Liver (tissue), 9 donors: Measurements from ENCODE around the gene L2HGDH. TPM values are rescaled to one million over a fixed set of nuclear protein-coding genes. Genes with fewer than 3 reads are reported as not detected.

ENCODE experiments used
- DNase-seq: peaks from one replicate; pipeline ENCODE4 v3.0.0-alpha.2; 2017; ENCODE audit warnings: low spot score
- H3K27ac ChIP-seq, 2 donors: one replicate each; pipeline ENCODE4 v1.7.0; 2013; ENCODE audit warnings: inconsistent platforms in 2 of 2, low read length in 2 of 2, control low read depth in 1 of 2, low read depth in 1 of 2, mild to moderate bottlenecking in 1 of 2
- H3K27me3 ChIP-seq, 4 donors: one replicate each; pipeline versions ENCODE4 v1.6.1 to v1.7.0; 2013; ENCODE audit warnings: low read length in 3 of 4, inconsistent platforms in 1 of 4, mild to moderate bottlenecking in 1 of 4, moderate library complexity in 1 of 4; ENCODE audit not compliant: control insufficient read depth in 4 of 4, insufficient read depth in 4 of 4
- H3K36me3 ChIP-seq, 4 donors: one replicate each; pipeline versions ENCODE4 v1.6.1 to v1.7.0; 2013; ENCODE audit warnings: low read length in 3 of 4, mild to moderate bottlenecking in 3 of 4, low read depth in 1 of 4, moderate library complexity in 1 of 4; ENCODE audit not compliant: control insufficient read depth in 4 of 4, insufficient read depth in 3 of 4
- H3K4me1 ChIP-seq, 4 donors: one replicate each; pipeline versions ENCODE4 v1.6.1 to v1.7.0; 2013; ENCODE audit warnings: low read length in 3 of 4, mild to moderate bottlenecking in 3 of 4, moderate library complexity in 1 of 4; ENCODE audit not compliant: control insufficient read depth in 4 of 4, insufficient read depth in 4 of 4
- H3K4me3 ChIP-seq, 3 donors: one replicate each; pipeline versions ENCODE4 v1.6.1 to v1.7.0; 2013; ENCODE audit warnings: low read length in 3 of 3, control low read depth in 1 of 3, low read depth in 1 of 3, mild to moderate bottlenecking in 1 of 3
- H3K9ac ChIP-seq, 2 donors: one replicate each; pipeline ENCODE4 v1.7.0; 2013; ENCODE audit warnings: low read length in 2 of 2, mild to moderate bottlenecking in 2 of 2, moderate library complexity in 2 of 2, control low read depth in 1 of 2, low read depth in 1 of 2
- H3K9me3 ChIP-seq, 4 donors: one replicate each; pipeline versions ENCODE4 v1.6.1 to v1.7.0; 2013; ENCODE audit warnings: low read length in 3 of 4; ENCODE audit not compliant: control insufficient read depth in 4 of 4
- ATF3 ChIP-seq: IDR thresholded peaks from 2 replicates; pipeline ENCODE4 v1.6.1; 2016; ENCODE audit warnings: antibody characterized with exemption
- CTCF ChIP-seq: fragments of 150-350 bp; IDR thresholded peaks from 2 replicates; pipeline ENCODE4 v1.5.1; 2017; ENCODE audit warnings: improper control_type of control experiment, low read depth, low read length; ENCODE audit not compliant: missing input control
- EGR1 ChIP-seq, 2 donors: IDR thresholded peaks; 2 replicates each; pipeline ENCODE4 v1.6.1; 2016 to 2018; ENCODE audit warnings: antibody characterized with exemption in 2 of 2, low read depth in 2 of 2
- FOXA1 ChIP-seq: IDR thresholded peaks from 2 replicates; pipeline ENCODE4 v1.6.1; 2016; ENCODE audit warnings: antibody characterized with exemption
- FOXA2 ChIP-seq: IDR thresholded peaks from 2 replicates; pipeline ENCODE4 v1.6.1; 2016; ENCODE audit warnings: antibody characterized with exemption
- GABPA ChIP-seq, 2 donors: IDR thresholded peaks in 1 of 2; conservative IDR thresholded peaks in 1 of 2; 2 replicates each; pipeline ENCODE4 v1.6.1; 2016; ENCODE audit warnings: antibody characterized with exemption in 2 of 2, mild to moderate bottlenecking in 1 of 2, moderate library complexity in 1 of 2
- HNF4A ChIP-seq, 2 donors: conservative IDR thresholded peaks; 2 replicates each; pipeline ENCODE4 v1.6.1; 2016; ENCODE audit warnings: antibody characterized with exemption in 2 of 2, mild to moderate bottlenecking in 2 of 2
- HNF4G ChIP-seq: IDR thresholded peaks from 2 replicates; pipeline ENCODE4 v1.6.1; 2016; ENCODE audit warnings: antibody characterized with exemption
- JUND ChIP-seq, 2 donors: IDR thresholded peaks; 2 replicates each; pipeline ENCODE4 v1.6.1; 2016; ENCODE audit warnings: antibody characterized with exemption in 2 of 2
- MAX ChIP-seq: IDR thresholded peaks from 2 replicates; pipeline ENCODE4 v1.6.1; 2016; ENCODE audit warnings: antibody characterized with exemption
- NR2F2 ChIP-seq: IDR thresholded peaks from 2 replicates; pipeline ENCODE4 v1.6.1; 2016; ENCODE audit warnings: antibody characterized with exemption
- RAD21 ChIP-seq, 2 donors: IDR thresholded peaks; 2 replicates each; pipeline ENCODE4 v1.6.1; 2016; ENCODE audit warnings: antibody characterized with exemption in 2 of 2, mild to moderate bottlenecking in 2 of 2
- REST ChIP-seq: IDR thresholded peaks from 2 replicates; pipeline ENCODE4 v1.6.1; 2016; ENCODE audit warnings: antibody characterized with exemption, mild to moderate bottlenecking
- RXRA ChIP-seq, 2 donors: IDR thresholded peaks; 2 replicates each; pipeline ENCODE4 v1.6.1; 2017 to 2018; ENCODE audit warnings: antibody characterized with exemption in 2 of 2, mild to moderate bottlenecking in 1 of 2
- SP1 ChIP-seq: IDR thresholded peaks from 2 replicates; pipeline ENCODE4 v1.6.1; 2018; ENCODE audit warnings: antibody characterized with exemption, mild to moderate bottlenecking
- YY1 ChIP-seq: IDR thresholded peaks from 2 replicates; pipeline ENCODE4 v1.6.1; 2016; ENCODE audit warnings: antibody characterized with exemption, mild to moderate bottlenecking
- ZBTB33 ChIP-seq: IDR thresholded peaks from 2 replicates; pipeline ENCODE4 v1.6.1; 2016; ENCODE audit warnings: antibody characterized with exemption
- WGBS: extraction: QIAGEN DNeasy Blood & Tissue Kit; methylation state at CpG from one replicate; pipeline ENCODE4 v1.1.7; 2013; 5-methylcytosine and 5-hydroxymethylcytosine counted together
- polyA plus RNA-seq, 2 donors: library from polyadenylated mRNA; stranded (reverse) in 1 of 2; unstranded in 1 of 2; fragments of 200-250 nt in 1 of 2; fragments of >200 nt in 1 of 2; fragmentation: Nextera tagmentation in 1 of 2; extraction: Ambion mirVana in 1 of 2; gene quantifications; one replicate each; pipeline versions ENCODE4 v1.2.1 to v1.2.3, GENCODE V29; 2013 to 2015
- total RNA-seq, 2 donors: library from RNA; depleted of rRNA; stranded (reverse); fragments of >200 nt; gene quantifications; one replicate each; pipeline ENCODE4 v1.2.3, GENCODE V29; 2014
- donor health status: healthy.
- donor health status: healthy.
- donor health status: healthy.
- donor health status: healthy.
- donor health status: healthy.

The L2HGDH gene
- total and polyA plus RNA-seq, 4 donors, result 3.8 to 9.0 (median 5.4) TPM

- Histone ChIP-seq H3K4me3 (no peak overlapping the region), H3K27me3 (no peaks in the 10 kb centered on the region), H3K27ac (no peak overlapping the region), H3K9me3 (no peaks in the 10 kb centered on the region), H3K4me1 (no peaks in the 10 kb centered on the region), H3K36me3 (peaks cover 0 to 5% (median 0%) of the 10 kb centered on the region in 4 donors), H3K9ac (no peak overlapping the region)
- no peak for TF ChIP-seq SP1
- no peak for TF ChIP-seq NR2F2
- no peak for TF ChIP-seq CTCF
- WGBS, result 98% methylated on average over 1 of the region's 1 CpG
- no peak for DNase-seq
Measured at GRCh38 chr14:50272498-50272897, 39.5 kb downstream of the L2HGDH start.

- Histone ChIP-seq H3K36me3 (peaks cover 0 to 5% (median 0%) of the 10 kb centered on the region in 4 donors), H3K9ac (no peak overlapping the region), H3K27me3 (no peaks in the 10 kb centered on the region), H3K27ac (no peak overlapping the region), H3K9me3 (no peaks in the 10 kb centered on the region), H3K4me3 (no peak overlapping the region), H3K4me1 (no peaks in the 10 kb centered on the region)
- TF ChIP-seq FOXA2, result no peak
- no peak for TF ChIP-seq HNF4A (conservative IDR thresholded peaks at IDR 0.05)
- TF ChIP-seq NR2F2, result no peak
- no peak for TF ChIP-seq ZBTB33
- no peak for TF ChIP-seq YY1
- no peak for TF ChIP-seq SP1
- no peak for TF ChIP-seq FOXA1
- TF ChIP-seq JUND (IDR thresholded peaks at IDR 0.05), result no peak
- TF ChIP-seq MAX, result no peak
- no peak for TF ChIP-seq HNF4G
- no peak for TF ChIP-seq EGR1 (IDR thresholded peaks at IDR 0.05; ENCODE audit: low read depth in 2 of 2)
- no peak for TF ChIP-seq ATF3
- TF ChIP-seq CTCF, result no peak
- TF ChIP-seq RAD21 (IDR thresholded peaks at IDR 0.05), result no peak
- no peak for TF ChIP-seq RXRA (IDR thresholded peaks at IDR 0.05)
- no peak for TF ChIP-seq REST
- no peak for TF ChIP-seq GABPA (IDR thresholded peaks at IDR 0.05 in 1 of 2, conservative IDR thresholded peaks at IDR 0.05 in 1 of 2)
- DNase-seq, result no peak
- WGBS, result 93% methylated on average over 6 of the region's 6 CpGs
Measured at GRCh38 chr14:50270932-50271331, 41.1 kb downstream of the L2HGDH start.
